Upper lobe of left lung (tissue), 6 donors: ENCODE data around the gene FOSL2. TPM values are rescaled to one million over a fixed set of nuclear protein-coding genes. Genes with fewer than 3 reads are reported as not detected.
A peak's percentile ranks its signal among the peaks of the same experiment; 100 is the strongest.

Source experiments
- ATAC-seq, 2 donors: fragments of 200-7000 bp; cut with Tn5 transposase; one replicate each; pipeline ENCODE4 v1.9.1; 2022; ENCODE audit warnings: mild to moderate bottlenecking in 2 of 2, moderate library complexity in 2 of 2; ENCODE audit not compliant: low FRiP score in 2 of 2
- DNase-seq, 2 donors: peaks; one replicate each; pipeline ENCODE4 v3.0.0-alpha.2; 2019 to 2020
- H3K27ac ChIP-seq, 4 donors: fragments of 200-600 bp; sonication (generic); one replicate each; pipeline ENCODE4 v1.5.1; 2016 to 2019
- H3K27me3 ChIP-seq, 4 donors: fragments of 200-600 bp; sonication (generic); one replicate each; pipeline ENCODE4 v1.5.1; 2017 to 2019
- H3K36me3 ChIP-seq, 4 donors: fragments of 200-600 bp; sonication (generic); one replicate each; pipeline ENCODE4 v1.5.1; 2016 to 2019
- H3K4me1 ChIP-seq, 4 donors: fragments of 200-600 bp; sonication (generic); one replicate each; pipeline ENCODE4 v1.5.1; 2018 to 2019
- H3K4me3 ChIP-seq, 4 donors: fragments of 200-600 bp; sonication (generic); one replicate each; pipeline ENCODE4 v1.5.1; 2017 to 2019; ENCODE audit warnings: mild to moderate bottlenecking in 2 of 4, moderate library complexity in 1 of 4
- H3K9me3 ChIP-seq, 4 donors: fragments of 200-600 bp; sonication (generic); one replicate each; pipeline ENCODE4 v1.5.1; 2018 to 2019
- CTCF ChIP-seq, 6 experiments: fragments of 450-650 bp in 4 of 6; fragments of 200-600 bp in 2 of 6; sonication (generic) in 2 of 6; IDR thresholded peaks; one replicate each; pipeline ENCODE4 v1.5.1; 2016 to 2019; ENCODE audit warnings: antibody characterized with exemption in 6 of 6
- EP300 ChIP-seq, 4 donors: sonication (generic); formaldehyde crosslinking; IDR thresholded peaks; one replicate each; pipeline ENCODE4 v1.5.1; 2017; ENCODE audit warnings: antibody characterized with exemption in 4 of 4, control low read depth in 2 of 4
- POLR2A ChIP-seq, 4 donors: fragments of 450-650 bp; IDR thresholded peaks; one replicate each; pipeline ENCODE4 v1.5.1; 2016 to 2017; ENCODE audit warnings: antibody characterized with exemption in 4 of 4, mild to moderate bottlenecking in 2 of 4
- POLR2AphosphoS5 ChIP-seq, 2 donors: sonication (generic); formaldehyde crosslinking; IDR thresholded peaks; one replicate each; pipeline ENCODE4 v1.5.1; 2017; ENCODE audit warnings: antibody characterized with exemption in 2 of 2
- WGBS, 2 donors: methylation state at CpG; one replicate each; pipeline ENCODE4 v1.1.5; 2017 to 2018; 5-methylcytosine and 5-hydroxymethylcytosine counted together
- total RNA-seq, 6 donors: library from RNA; depleted of rRNA in 4 of 6; stranded (reverse); fragments of >200 nt in 4 of 6; gene quantifications; one replicate each; pipeline versions ENCODE4 v1.1.0 to v1.2.1, GENCODE V29; 2016 to 2021
- donor health status: DM: no; HTN: no; CAD: no; lungs with moderate emphysema.
- donor health status: DM: no; HTN: yes; CAD: no; lungs with severe emphysema.

FOSL2 gene
- total RNA-seq, 6 donors from 2014 or later: 71.0 to 137 (median 91.0) TPM

- Histone ChIP-seq H3K36me3 (no peaks in the 10 kb centered on the region), H3K27ac (peak overlapping the region; percentile 69 to 86 (median 80)), H3K4me3 (no peak overlapping the region), H3K4me1 (peaks cover 18 to 20% (median 18%) of the 10 kb centered on the region in 4 donors), H3K9me3 (no peaks in the 10 kb centered on the region), H3K27me3 (no peaks in the 10 kb centered on the region)
- ATAC-seq (no peak), DNase-seq (no peak)
- 96 to 100% methylated on average over 3 of the region's 3 CpGs for WGBS, 2 donors
- TF ChIP-seq POLR2A (IDR thresholded peaks at IDR 0.05): no peak
- no peak for TF ChIP-seq CTCF (IDR thresholded peaks at IDR 0.05)
- TF ChIP-seq POLR2AphosphoS5 (IDR thresholded peaks at IDR 0.05): no peak
- TF ChIP-seq EP300 (IDR thresholded peaks at IDR 0.05): no peak
These were observed 56.1 kb downstream of the FOSL2 start for GRCh38 chr2:28448793-28449100.

- Histone ChIP-seq H3K27me3 (no peaks in the 10 kb centered on the region), H3K4me1 (peaks cover 18 to 20% (median 18%) of the 10 kb centered on the region in 4 donors), H3K9me3 (no peaks in the 10 kb centered on the region), H3K36me3 (no peaks in the 10 kb centered on the region), H3K4me3 (no peak overlapping the region), H3K27ac (peak overlapping the region; percentile 69 to 86 (median 80))
- ATAC-seq (no peak), DNase-seq (no peak)
- 87 to 90% methylated on average over 6 of the region's 6 CpGs for WGBS, 2 donors
- TF ChIP-seq EP300 (IDR thresholded peaks at IDR 0.05) (no peak), POLR2AphosphoS5 (IDR thresholded peaks at IDR 0.05) (no peak), CTCF (IDR thresholded peaks at IDR 0.05) (no peak), POLR2A (IDR thresholded peaks at IDR 0.05) (no peak)
These were observed 56.4 kb downstream of the FOSL2 start for GRCh38 chr2:28449126-28449487.

GRCh38 chr2:28449488-28450395 is 57.1 kb downstream of the FOSL2 start:
- Histone ChIP-seq H3K27me3 (no peaks in the 10 kb centered on the region), H3K9me3 (no peaks in the 10 kb centered on the region), H3K27ac (peak overlapping the region in 3 of 4 donors; percentile 69 to 86 (median 83)), H3K4me3 (no peak overlapping the region), H3K4me1 (peaks cover 18 to 20% (median 18%) of the 10 kb centered on the region in 4 donors), H3K36me3 (no peaks in the 10 kb centered on the region)
- DNase-seq (peak in 1 of 2 donors; percentile 42), ATAC-seq (peak in 1 of 2 donors; percentile 70)
- 49 to 55% methylated on average over 17 of the region's 17 CpGs for WGBS, 2 donors
- TF ChIP-seq CTCF (IDR thresholded peaks at IDR 0.05): no peak
- no peak for TF ChIP-seq POLR2A (IDR thresholded peaks at IDR 0.05)
- peak in 1 of 4 donors; percentile 5 for TF ChIP-seq EP300 (IDR thresholded peaks at IDR 0.05)
- TF ChIP-seq POLR2AphosphoS5 (IDR thresholded peaks at IDR 0.05): no peak

DNA sequence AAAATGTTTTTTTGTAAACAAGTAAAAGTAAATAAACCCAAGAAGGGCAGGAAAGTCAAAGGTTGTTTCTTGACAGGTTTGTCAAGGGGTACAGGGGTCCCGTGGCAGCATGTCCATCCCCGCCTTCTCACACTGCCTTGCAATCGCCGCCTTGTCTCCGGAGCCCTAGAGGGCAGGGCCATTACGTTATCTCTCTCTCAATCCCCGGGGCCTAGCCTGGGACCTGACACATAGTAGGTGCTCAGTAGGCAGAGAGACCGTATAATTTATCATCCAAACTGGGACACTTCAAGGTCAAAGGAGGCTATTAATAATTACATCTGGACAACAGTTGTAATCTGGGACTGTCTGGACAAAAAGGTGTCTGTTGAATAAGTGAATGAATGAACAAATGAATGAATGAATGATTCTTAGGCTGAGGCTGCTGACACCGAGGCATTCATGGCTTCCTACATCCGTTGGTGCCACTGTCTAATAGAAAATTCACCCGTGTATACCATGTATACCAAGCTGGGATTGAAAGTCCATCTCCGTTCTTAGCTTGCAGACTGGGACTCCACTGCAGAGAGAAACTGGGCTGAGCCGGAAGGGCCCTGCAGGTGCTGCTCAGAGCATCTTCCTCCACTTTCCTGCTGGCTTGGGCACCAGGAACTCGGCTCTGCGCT is 58.4 kb downstream of the FOSL2 start:
- H3K4me1 ChIP-seq: peaks cover 18 to 20% (median 18%) of the 10 kb centered on the region in 4 donors
- WGBS, 2 donors: 93% methylated on average over 15 of the region's 15 CpGs
- H3K4me3 ChIP-seq: no peak overlapping the region
- no peaks in the 10 kb centered on the region for H3K27me3 ChIP-seq
- TF ChIP-seq POLR2A (IDR thresholded peaks at IDR 0.05) (no peak), EP300 (IDR thresholded peaks at IDR 0.05) (no peak), CTCF (IDR thresholded peaks at IDR 0.05) (no peak), POLR2AphosphoS5 (IDR thresholded peaks at IDR 0.05) (no peak)
- H3K27ac ChIP-seq: no peak overlapping the region
- ATAC-seq (no peak), DNase-seq (no peak)
- no peaks in the 10 kb centered on the region for H3K36me3 ChIP-seq
- no peaks in the 10 kb centered on the region for H3K9me3 ChIP-seq
